ENCODE data around the gene IZUMO1R.
A peak's percentile ranks its signal among the peaks of the same experiment; 100 is the strongest.

Gene IZUMO1R

GRCh38 chr11:94312339-94312738 lies 8.0 kb downstream of the IZUMO1R start:
- Histone ChIP-seq H3K4me3 (ENCODE audit: low read depth, low read length) (no peak overlapping the region), H3K36me3 (replicated peaks) (no peaks in the 10 kb centered on the region), H3K27ac (no peak overlapping the region), H3K27me3 (replicated peaks) (no peaks in the 10 kb centered on the region)
- TF ChIP-seq CTCF (IDR thresholded peaks at IDR 0.05; ENCODE audit: low read depth, low read length, missing control alignments) = no peak
- in situ Hi-C loops (cut with HindIII; ENCODE audit: low pct_ligation_motif_present, low sequenced_read_pairs) = no loop called here
- no peak for DNase-seq

- in situ Hi-C loops (cut with HindIII; ENCODE audit: low pct_ligation_motif_present, low sequenced_read_pairs) = no loop called here
- no peak overlapping the region for H3K27ac ChIP-seq
- H3K27me3 ChIP-seq (replicated peaks) = no peaks in the 10 kb centered on the region
- no peak for TF ChIP-seq CTCF (IDR thresholded peaks at IDR 0.05; ENCODE audit: low read depth, low read length, missing control alignments)
- no peak overlapping the region for H3K4me3 ChIP-seq (ENCODE audit: low read depth, low read length)
- DNase-seq = no peak
- H3K36me3 ChIP-seq (replicated peaks) = no peaks in the 10 kb centered on the region
Measured at GRCh38 chr11:94314064-94314463, 9.7 kb downstream of the IZUMO1R start.

GRCh38 chr11:94315664-94316063 lies 11.3 kb downstream of the IZUMO1R start:
- no peaks in the 10 kb centered on the region for H3K27me3 ChIP-seq (replicated peaks)
- H3K36me3 ChIP-seq (replicated peaks) = no peaks in the 10 kb centered on the region
- peak; percentile 2 for DNase-seq
- TF ChIP-seq CTCF (IDR thresholded peaks at IDR 0.05; ENCODE audit: low read depth, low read length, missing control alignments) = no peak
- in situ Hi-C loops (cut with HindIII; ENCODE audit: low pct_ligation_motif_present, low sequenced_read_pairs) = no loop called here
- H3K4me3 ChIP-seq (ENCODE audit: low read depth, low read length) = no peak overlapping the region
- no peak overlapping the region for H3K27ac ChIP-seq

- in situ Hi-C loops (cut with HindIII; ENCODE audit: low pct_ligation_motif_present, low sequenced_read_pairs) = no loop called here
- Histone ChIP-seq H3K27me3 (replicated peaks) (no peaks in the 10 kb centered on the region), H3K27ac (no peak overlapping the region), H3K4me3 (ENCODE audit: low read depth, low read length) (no peak overlapping the region), H3K36me3 (replicated peaks) (no peaks in the 10 kb centered on the region)
- no peak for DNase-seq
- TF ChIP-seq CTCF (IDR thresholded peaks at IDR 0.05; ENCODE audit: low read depth, low read length, missing control alignments) = no peak
Measured at GRCh38 chr11:94322501-94322900, 18.1 kb downstream of the IZUMO1R start.

- DNase-seq = peak; percentile 14
- in situ Hi-C loops (cut with HindIII; ENCODE audit: low pct_ligation_motif_present, low sequenced_read_pairs) = no loop called here
- peak; percentile 75 for TF ChIP-seq CTCF (IDR thresholded peaks at IDR 0.05; ENCODE audit: low read depth, low read length, missing control alignments)
Measured at GRCh38 chr11:94325681-94326080, 21.3 kb downstream of the IZUMO1R start.

GRCh38 chr11:94326947-94327346 lies 22.6 kb downstream of the IZUMO1R start:
- H3K27ac ChIP-seq = no peak overlapping the region
- H3K36me3 ChIP-seq (replicated peaks) = no peaks in the 10 kb centered on the region
- no peaks in the 10 kb centered on the region for H3K27me3 ChIP-seq (replicated peaks)
- DNase-seq = no peak
- TF ChIP-seq CTCF (IDR thresholded peaks at IDR 0.05; ENCODE audit: low read depth, low read length, missing control alignments) = no peak
- in situ Hi-C loops (cut with HindIII; ENCODE audit: low pct_ligation_motif_present, low sequenced_read_pairs) = no loop called here
- H3K4me3 ChIP-seq (ENCODE audit: low read depth, low read length) = no peak overlapping the region

More at GRCh38 chr11:94325681-94326080, 21.3 kb downstream of the IZUMO1R start:
- Histone ChIP-seq H3K27me3 (replicated peaks) (no peaks in the 10 kb centered on the region), H3K4me3 (ENCODE audit: low read depth, low read length) (no peak overlapping the region), H3K27ac (no peak overlapping the region), H3K36me3 (replicated peaks) (no peaks in the 10 kb centered on the region)
